GM23338 (cell line): ENCODE results near the gene SNX3. TPM values are rescaled to one million over a fixed set of nuclear protein-coding genes. Genes with fewer than 3 reads are reported as not detected.

Source experiments
- ATAC-seq: fragments of 200-7000 bp; cut with Tn5 transposase; 3 replicates; pipeline ENCODE4 v1.9.1; 2020
- DNase-seq: peaks from one replicate; pipeline ENCODE4 v3.0.0-alpha.2; 2015; ENCODE audit warnings: low spot score
- H2AFZ ChIP-seq: fragments of 200-600 bp; sonication (generic); 2 replicates; pipeline ENCODE4 v1.8.0; 2016; ENCODE audit warnings: antibody characterized with exemption, mild to moderate bottlenecking, moderate library complexity
- H3F3A ChIP-seq: fragments of 200-600 bp; sonication (generic); replicated peaks from 2 replicates; pipeline ENCODE4 v1.8.0; 2017; ENCODE audit warnings: antibody characterized with exemption, mixed run types, low read depth
- H3K27ac ChIP-seq: fragments of 200-600 bp; sonication (generic); 2 replicates; pipeline ENCODE4 v1.6.1; 2016; ENCODE audit warnings: low read depth
- H3K27me3 ChIP-seq: fragments of 200-600 bp; sonication (generic); 2 replicates; pipeline ENCODE4 v1.8.0; 2016; ENCODE audit warnings: mild to moderate bottlenecking, mixed run types, moderate library complexity; ENCODE audit not compliant: insufficient read depth
- H3K36me3 ChIP-seq: fragments of 200-600 bp; sonication (generic); 2 replicates; pipeline ENCODE4 v1.8.0; 2016; ENCODE audit warnings: mild to moderate bottlenecking; ENCODE audit not compliant: insufficient read depth
- H3K4me1 ChIP-seq: fragments of 200-600 bp; sonication (generic); 2 replicates; pipeline ENCODE4 v1.8.0; 2016; ENCODE audit warnings: mild to moderate bottlenecking, moderate library complexity; ENCODE audit not compliant: insufficient read depth
- H3K4me2 ChIP-seq: fragments of 200-600 bp; sonication (generic); 2 replicates; pipeline ENCODE4 v1.7.1; 2017; ENCODE audit warnings: mixed run types
- H3K4me3 ChIP-seq: fragments of 200-600 bp; sonication (generic); 2 replicates; pipeline ENCODE4 v1.6.1; 2016; ENCODE audit warnings: mixed run types
- H3K79me2 ChIP-seq: fragments of 200-600 bp; sonication (generic); replicated peaks from 2 replicates; pipeline ENCODE4 v1.8.0; 2017; ENCODE audit warnings: mild to moderate bottlenecking; ENCODE audit not compliant: insufficient read depth
- H3K9me2 ChIP-seq: fragments of 200-600 bp; sonication (generic); 2 replicates; pipeline ENCODE4 v1.8.0; 2017; ENCODE audit not compliant: insufficient read depth
- H4K20me1 ChIP-seq: fragments of 200-600 bp; sonication (generic); replicated peaks from 2 replicates; pipeline ENCODE4 v1.8.0; 2017; ENCODE audit warnings: mild to moderate bottlenecking; ENCODE audit not compliant: insufficient read depth
- H3K27ac Mint-ChIP-seq: 2 replicates; pipeline ENCODE4 v1.8.0; 2020; ENCODE audit warnings: inconsistent platforms, mild to moderate bottlenecking, moderate library complexity, mixed read lengths
- H3K27me3 Mint-ChIP-seq: 3 replicates; pipeline ENCODE4 v1.8.0; 2022; ENCODE audit warnings: low read depth, mild to moderate bottlenecking, moderate library complexity, mixed read lengths, inconsistent platforms; ENCODE audit not compliant: insufficient read depth, poor library complexity
- H3K36me3 Mint-ChIP-seq: 3 replicates; pipeline ENCODE4 v1.8.0; 2021; ENCODE audit warnings: low read depth, mild to moderate bottlenecking, inconsistent platforms, moderate library complexity, mixed read lengths
- H3K4me1 Mint-ChIP-seq: 3 replicates; pipeline ENCODE4 v1.8.0; 2020; ENCODE audit warnings: mild to moderate bottlenecking, inconsistent platforms, mixed read lengths
- H3K4me3 Mint-ChIP-seq: 3 replicates; pipeline ENCODE4 v1.8.0; 2021; ENCODE audit warnings: moderate library complexity, mild to moderate bottlenecking, inconsistent platforms, mixed read lengths
- H3K9me3 Mint-ChIP-seq: 3 replicates; pipeline ENCODE4 v1.8.0; 2020; ENCODE audit warnings: moderate library complexity, mild to moderate bottlenecking, inconsistent platforms, mixed read lengths
- EZH2phosphoT487 ChIP-seq: fragments of 200-600 bp; sonication (generic); IDR thresholded peaks from one replicate; pipeline ENCODE4 v1.8.1; 2018; ENCODE audit warnings: antibody characterized with exemption; ENCODE audit not compliant: unreplicated experiment
- NANOG ChIP-seq: IDR thresholded peaks from 2 replicates; pipeline ENCODE4 v1.6.1; 2016; ENCODE audit warnings: antibody characterized with exemption, borderline replicate concordance
- POLR2AphosphoS5 ChIP-seq: IDR thresholded peaks from 2 replicates; pipeline ENCODE4 v1.6.1; 2016; ENCODE audit warnings: antibody characterized with exemption, low read depth
- ZNF114 ChIP-seq: fragments of 250-450 bp; sonication (Bioruptor Pico); IDR thresholded peaks from 2 replicates; pipeline ENCODE4 v1.5.0; 2020; ENCODE audit warnings: mild to moderate bottlenecking, moderate library complexity
- ZNF331 ChIP-seq: fragments of 250-450 bp; sonication (Bioruptor Pico); IDR thresholded peaks from 2 replicates; pipeline ENCODE4 v1.5.0; 2020; ENCODE audit warnings: low read depth, mild to moderate bottlenecking, moderate library complexity
- polyA plus RNA-seq: library from polyadenylated mRNA; unstranded; fragments of >200 nt; fragmentation: Nextera tagmentation; extraction: Ambion mirVana; gene quantifications from 2 replicates; pipeline ENCODE4 v1.2.1, GENCODE V29; 2016
- total RNA-seq: library from RNA; depleted of rRNA; stranded (reverse); fragments of >200 nt; shearing (Covaris generic); gene quantifications from 2 replicates; pipeline ENCODE4 v1.2.3, GENCODE V29; 2014
- TF ChIP-seq, protein P1 (sequence below): IDR thresholded peaks from one replicate; pipeline ENCODE4 v1.6.1; 2018; ENCODE audit warnings: antibody characterized with exemption; ENCODE audit not compliant: unreplicated experiment
- TF ChIP-seq, protein P2 (sequence below): IDR thresholded peaks from 2 replicates; pipeline ENCODE4 v1.6.1; 2016; ENCODE audit warnings: antibody characterized with exemption

The SNX3 gene
- total and polyA plus RNA-seq, 2 experiments from 2014 or later: 87.2 to 123 TPM

DNA sequence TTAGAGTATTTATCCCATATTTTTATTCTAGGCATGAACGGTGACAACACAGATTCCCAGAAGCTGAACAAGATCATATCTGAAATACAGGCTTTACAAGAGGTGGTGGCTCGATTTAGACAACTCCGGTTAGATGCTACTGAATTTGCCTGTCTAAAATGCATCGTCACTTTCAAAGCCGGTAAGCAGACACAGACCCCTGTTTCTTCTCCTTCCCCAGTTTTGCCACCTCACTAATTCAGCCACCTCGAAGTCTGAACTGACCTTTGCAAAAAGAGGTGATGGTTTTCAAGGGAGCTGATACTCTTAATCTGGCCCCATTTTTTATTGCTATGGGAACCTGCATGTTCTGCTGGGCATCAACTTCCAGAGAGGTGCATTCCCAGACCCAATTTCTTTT, 80.1 kb downstream of the SNX3 start:
- no peak; the same call in 2 of the 3 replicates for ATAC-seq
- peaks cover 52% of the 10 kb centered on the region for H3K27me3 Mint-ChIP-seq
- Histone ChIP-seq H2AFZ (no peak overlapping the region), H3K27me3 (peaks cover 46% of the 10 kb centered on the region), H3K79me2 (no peaks in the 10 kb centered on the region), H3K4me2 (no peak overlapping the region), H3K36me3 (no peaks in the 10 kb centered on the region), H3F3A (peaks cover 7% of the 10 kb centered on the region), H3K9me2 (no peaks in the 10 kb centered on the region), H4K20me1 (peaks cover 6% of the 10 kb centered on the region; the same call in 1 of the 2 replicates), H3K4me1 (peaks cover 38% of the 10 kb centered on the region), H3K4me3 (no peak overlapping the region), H3K27ac (no peak overlapping the region)
- no peak overlapping the region for H3K4me3 Mint-ChIP-seq
- no peaks in the 10 kb centered on the region for H3K36me3 Mint-ChIP-seq
- TF ChIP-seq, protein P1, sequence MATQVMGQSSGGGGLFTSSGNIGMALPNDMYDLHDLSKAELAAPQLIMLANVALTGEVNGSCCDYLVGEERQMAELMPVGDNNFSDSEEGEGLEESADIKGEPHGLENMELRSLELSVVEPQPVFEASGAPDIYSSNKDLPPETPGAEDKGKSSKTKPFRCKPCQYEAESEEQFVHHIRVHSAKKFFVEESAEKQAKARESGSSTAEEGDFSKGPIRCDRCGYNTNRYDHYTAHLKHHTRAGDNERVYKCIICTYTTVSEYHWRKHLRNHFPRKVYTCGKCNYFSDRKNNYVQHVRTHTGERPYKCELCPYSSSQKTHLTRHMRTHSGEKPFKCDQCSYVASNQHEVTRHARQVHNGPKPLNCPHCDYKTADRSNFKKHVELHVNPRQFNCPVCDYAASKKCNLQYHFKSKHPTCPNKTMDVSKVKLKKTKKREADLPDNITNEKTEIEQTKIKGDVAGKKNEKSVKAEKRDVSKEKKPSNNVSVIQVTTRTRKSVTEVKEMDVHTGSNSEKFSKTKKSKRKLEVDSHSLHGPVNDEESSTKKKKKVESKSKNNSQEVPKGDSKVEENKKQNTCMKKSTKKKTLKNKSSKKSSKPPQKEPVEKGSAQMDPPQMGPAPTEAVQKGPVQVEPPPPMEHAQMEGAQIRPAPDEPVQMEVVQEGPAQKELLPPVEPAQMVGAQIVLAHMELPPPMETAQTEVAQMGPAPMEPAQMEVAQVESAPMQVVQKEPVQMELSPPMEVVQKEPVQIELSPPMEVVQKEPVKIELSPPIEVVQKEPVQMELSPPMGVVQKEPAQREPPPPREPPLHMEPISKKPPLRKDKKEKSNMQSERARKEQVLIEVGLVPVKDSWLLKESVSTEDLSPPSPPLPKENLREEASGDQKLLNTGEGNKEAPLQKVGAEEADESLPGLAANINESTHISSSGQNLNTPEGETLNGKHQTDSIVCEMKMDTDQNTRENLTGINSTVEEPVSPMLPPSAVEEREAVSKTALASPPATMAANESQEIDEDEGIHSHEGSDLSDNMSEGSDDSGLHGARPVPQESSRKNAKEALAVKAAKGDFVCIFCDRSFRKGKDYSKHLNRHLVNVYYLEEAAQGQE: no peak
- no peak for TF ChIP-seq ZNF114 (CRISPR knock-in tag)
- no peak for TF ChIP-seq POLR2AphosphoS5
- TF ChIP-seq NANOG: no peak
- no peak for TF ChIP-seq EZH2phosphoT487
- TF ChIP-seq ZNF331 (CRISPR knock-in tag): no peak
- TF ChIP-seq, protein P2, sequence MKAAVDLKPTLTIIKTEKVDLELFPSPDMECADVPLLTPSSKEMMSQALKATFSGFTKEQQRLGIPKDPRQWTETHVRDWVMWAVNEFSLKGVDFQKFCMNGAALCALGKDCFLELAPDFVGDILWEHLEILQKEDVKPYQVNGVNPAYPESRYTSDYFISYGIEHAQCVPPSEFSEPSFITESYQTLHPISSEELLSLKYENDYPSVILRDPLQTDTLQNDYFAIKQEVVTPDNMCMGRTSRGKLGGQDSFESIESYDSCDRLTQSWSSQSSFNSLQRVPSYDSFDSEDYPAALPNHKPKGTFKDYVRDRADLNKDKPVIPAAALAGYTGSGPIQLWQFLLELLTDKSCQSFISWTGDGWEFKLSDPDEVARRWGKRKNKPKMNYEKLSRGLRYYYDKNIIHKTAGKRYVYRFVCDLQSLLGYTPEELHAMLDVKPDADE: no peak
- H3K27ac Mint-ChIP-seq: no peak overlapping the region
- peaks cover 40% of the 10 kb centered on the region for H3K4me1 Mint-ChIP-seq
- no peaks in the 10 kb centered on the region for H3K9me3 Mint-ChIP-seq
- DNase-seq: no peak

DNA sequence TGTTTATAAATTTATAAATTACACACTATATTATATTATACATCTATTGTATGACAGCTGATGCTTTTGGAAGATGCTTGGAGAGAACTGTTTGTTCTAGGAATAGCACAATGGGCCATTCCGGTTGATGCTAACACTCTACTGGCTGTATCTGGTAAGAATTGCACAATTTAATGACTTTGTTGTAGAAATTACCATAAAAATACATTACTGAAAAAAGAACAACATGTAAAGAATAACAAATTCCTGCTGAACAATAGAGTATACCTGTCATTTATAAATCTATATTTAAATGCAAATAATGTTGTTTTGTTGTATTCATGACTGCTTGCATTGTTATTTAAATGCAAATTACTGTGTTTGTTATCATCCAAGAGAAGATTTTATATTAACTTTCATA, 80.6 kb downstream of the SNX3 start:
- Mint-ChIP-seq H3K9me3 (no peaks in the 10 kb centered on the region), H3K36me3 (no peaks in the 10 kb centered on the region), H3K27ac (no peak overlapping the region), H3K4me3 (no peak overlapping the region), H3K27me3 (peaks cover 57% of the 10 kb centered on the region), H3K4me1 (peaks cover 44% of the 10 kb centered on the region)
- Histone ChIP-seq H3K4me1 (peaks cover 39% of the 10 kb centered on the region), H4K20me1 (peaks cover 6% of the 10 kb centered on the region; the same call in 1 of the 2 replicates), H3K27me3 (peaks cover 51% of the 10 kb centered on the region), H3K79me2 (no peaks in the 10 kb centered on the region), H3K9me2 (no peaks in the 10 kb centered on the region), H3K27ac (no peak overlapping the region), H3K36me3 (no peaks in the 10 kb centered on the region), H3K4me2 (no peak overlapping the region), H3K4me3 (no peak overlapping the region), H2AFZ (no peak overlapping the region), H3F3A (peaks cover 12% of the 10 kb centered on the region)
- ATAC-seq: peak; percentile 5; the same call in 2 of the 3 replicates
- no peak for DNase-seq
- TF ChIP-seq NANOG: peak; percentile 78
- no peak for TF ChIP-seq EZH2phosphoT487
